PC-9 (cell line): Measurements from ENCODE around the gene ADGRB3. TPM values are rescaled to one million over a fixed set of nuclear protein-coding genes. Genes with fewer than 3 reads are reported as not detected.

Experiments
- BruUV-seq: library from RNA; stranded (reverse); fragments of 400-500 nt; replicated peaks from 2 replicates; lab custom pipeline; 2021; lab: Mats Ljungman, UMichigan
- CTCF ChIA-PET: fragments of 300-600 bp; sonication (Branson Sonifier 250); formaldehyde crosslinking; loops from one replicate; lab custom pipeline; 2022; ENCODE audit warnings: antibody characterized with exemption; lab: Charles Lee
- POLR2A ChIA-PET: fragments of 300-600 bp; sonication (Branson Sonifier 250); formaldehyde crosslinking; loops from one replicate; lab custom pipeline; 2022; ENCODE audit warnings: antibody characterized with exemption; ENCODE audit not compliant: unreplicated experiment; lab: Charles Lee
- DNase-seq, 2 experiments: peaks; one replicate each; pipeline versions ENCODE4 v3.0.0 to v3.0.0-alpha.2; 2015 to 2022; ENCODE audit warnings: mixed read lengths in 1 of 2
- H2AFZ ChIP-seq: fragments of 200-600 bp; sonication (generic); 2 replicates; pipeline ENCODE4 v1.8.1; 2017; ENCODE audit warnings: antibody characterized with exemption
- H3F3A ChIP-seq: fragments of 200-600 bp; sonication (generic); 2 replicates; pipeline ENCODE4 v1.8.1; 2017; ENCODE audit warnings: antibody characterized with exemption, mild to moderate bottlenecking, low read depth; ENCODE audit not compliant: insufficient read depth
- H3K27ac ChIP-seq: fragments of 200-600 bp; sonication (generic); 2 replicates; pipeline ENCODE4 v1.6.1; 2016; ENCODE audit warnings: mixed run types
- H3K27me3 ChIP-seq: fragments of 200-600 bp; sonication (generic); 2 replicates; pipeline ENCODE4 v1.6.1; 2016; ENCODE audit warnings: low read depth, mixed run types; ENCODE audit not compliant: insufficient read depth
- H3K36me3 ChIP-seq: fragments of 200-600 bp; sonication (generic); 2 replicates; pipeline ENCODE4 v1.6.1; 2016; ENCODE audit warnings: low read depth, mixed run types
- H3K4me1 ChIP-seq: fragments of 200-600 bp; sonication (generic); replicated peaks from 2 replicates; pipeline ENCODE4 v1.6.1; 2016; ENCODE audit warnings: mixed run types; ENCODE audit not compliant: insufficient read depth
- H3K4me2 ChIP-seq: fragments of 200-600 bp; sonication (generic); 2 replicates; pipeline ENCODE4 v1.6.1; 2017; ENCODE audit warnings: mixed run types
- H3K4me3 ChIP-seq: fragments of 200-600 bp; sonication (generic); 2 replicates; pipeline ENCODE4 v1.6.1; 2016; ENCODE audit warnings: mixed run types
- H3K79me2 ChIP-seq: fragments of 200-600 bp; sonication (generic); 2 replicates; pipeline ENCODE4 v1.6.1; 2017; ENCODE audit warnings: low read depth, mixed run types
- H3K9me2 ChIP-seq: fragments of 200-600 bp; sonication (generic); 2 replicates; pipeline ENCODE4 v1.8.1; 2017; ENCODE audit warnings: mild to moderate bottlenecking; ENCODE audit not compliant: insufficient read depth
- H3K9me3 ChIP-seq: fragments of 200-600 bp; sonication (generic); 2 replicates; pipeline ENCODE4 v1.8.1; 2016; ENCODE audit warnings: low read depth; ENCODE audit not compliant: insufficient read depth
- H4K20me1 ChIP-seq: fragments of 200-600 bp; sonication (generic); 2 replicates; pipeline ENCODE4 v1.8.1; 2017; ENCODE audit not compliant: insufficient read depth
- CTCF ChIP-seq: fragments of 200-600 bp; sonication (generic); conservative IDR thresholded peaks from 2 replicates; pipeline ENCODE4 v1.6.1; 2017; ENCODE audit warnings: mixed run types, antibody characterized with exemption, mild to moderate bottlenecking, moderate library complexity
- EZH2 ChIP-seq: fragments of 200-600 bp; sonication (generic); IDR thresholded peaks from 2 replicates; pipeline ENCODE4 v1.8.0; 2017; ENCODE audit warnings: antibody characterized with exemption, low read depth
- intact Hi-C: fragments of 100-400 bp; cut with micrococcal nuclease; formaldehyde crosslinking; loops from one replicate; pipeline ENCODE4 v1.10.0; 2022; ENCODE audit not compliant: unreplicated experiment
- total RNA-seq: library from RNA; stranded (reverse); gene quantifications from 2 replicates; pipeline ENCODE4 v1.2.3, GENCODE V29; 2021

ADGRB3 gene
- total RNA-seq, 1 experiment from 2014 or later = not detected

- CTCF ChIA-PET = no interaction called here
- intact Hi-C loops = no loop called here
- Histone ChIP-seq H3K36me3 (no peaks in the 10 kb centered on the region), H2AFZ (no peak overlapping the region), H3K27ac (no peak overlapping the region), H3K9me3 (no peaks in the 10 kb centered on the region), H3K4me3 (no peak overlapping the region), H3K4me2 (no peak overlapping the region), H3K79me2 (no peaks in the 10 kb centered on the region), H4K20me1 (no peaks in the 10 kb centered on the region), H3K9me2 (no peaks in the 10 kb centered on the region), H3F3A (no peaks in the 10 kb centered on the region), H3K27me3 (no peaks in the 10 kb centered on the region), H3K4me1 (no peaks in the 10 kb centered on the region)
- BruUV-seq = no TSS peak
- TF ChIP-seq CTCF (no peak), EZH2 (no peak)
- DNase-seq = no peak
- POLR2A ChIA-PET = no interaction called here
Measured at GRCh38 chr6:69438113-69438512, 803.0 kb downstream of the ADGRB3 start.
